CMK (cell line): ENCODE results near the gene DNMT1.

Experiments used
- DNase-seq: peaks from one replicate; pipeline ENCODE4 v3.0.0-alpha.2; 2010; ENCODE audit warnings: low read depth

DNMT1 gene

DNA sequence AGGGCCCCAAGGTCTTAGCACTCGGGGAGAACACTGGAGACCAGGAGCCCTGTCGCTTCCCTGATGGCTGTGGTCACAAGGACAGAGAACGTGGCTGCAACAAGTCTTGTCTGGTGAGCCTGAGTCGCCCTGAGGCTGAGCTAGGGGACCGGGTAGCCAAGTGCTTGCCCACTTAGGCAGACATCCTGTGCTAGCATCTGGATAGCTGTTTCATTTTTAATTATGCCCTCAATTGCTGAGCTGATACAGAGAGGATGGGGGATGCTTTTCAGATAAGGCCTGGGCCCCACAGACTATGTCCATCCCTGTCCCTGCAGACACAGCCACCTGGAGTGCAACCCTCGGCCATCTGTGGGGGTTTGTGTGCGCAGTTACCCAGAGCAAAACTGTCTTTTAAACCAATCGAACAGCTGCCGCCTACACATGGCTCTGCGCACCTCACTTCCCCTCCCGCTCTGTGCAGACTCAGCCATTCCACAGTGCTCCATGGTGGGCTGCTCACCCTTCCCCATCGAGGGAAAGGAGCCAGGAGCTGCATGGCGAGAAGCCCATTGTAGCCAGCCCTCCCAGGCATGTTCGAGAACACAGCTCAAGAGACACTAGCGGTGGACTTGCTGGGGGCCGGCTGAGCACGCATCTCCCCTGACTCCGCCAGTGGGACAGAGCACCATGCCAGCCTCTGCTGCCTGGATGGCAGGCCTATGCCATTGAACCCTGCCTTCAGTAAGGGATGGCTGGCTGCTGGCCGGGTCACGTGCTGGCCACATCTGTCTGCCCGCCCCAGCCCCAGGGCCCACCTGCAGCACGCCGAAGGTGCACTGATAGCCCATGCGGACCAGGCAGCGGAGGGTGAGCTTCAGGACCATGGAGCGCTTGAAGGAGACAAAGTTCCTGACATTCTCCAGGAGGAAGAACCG, 55.6 kb downstream of the DNMT1 start:
- no peak for DNase-seq

DNA sequence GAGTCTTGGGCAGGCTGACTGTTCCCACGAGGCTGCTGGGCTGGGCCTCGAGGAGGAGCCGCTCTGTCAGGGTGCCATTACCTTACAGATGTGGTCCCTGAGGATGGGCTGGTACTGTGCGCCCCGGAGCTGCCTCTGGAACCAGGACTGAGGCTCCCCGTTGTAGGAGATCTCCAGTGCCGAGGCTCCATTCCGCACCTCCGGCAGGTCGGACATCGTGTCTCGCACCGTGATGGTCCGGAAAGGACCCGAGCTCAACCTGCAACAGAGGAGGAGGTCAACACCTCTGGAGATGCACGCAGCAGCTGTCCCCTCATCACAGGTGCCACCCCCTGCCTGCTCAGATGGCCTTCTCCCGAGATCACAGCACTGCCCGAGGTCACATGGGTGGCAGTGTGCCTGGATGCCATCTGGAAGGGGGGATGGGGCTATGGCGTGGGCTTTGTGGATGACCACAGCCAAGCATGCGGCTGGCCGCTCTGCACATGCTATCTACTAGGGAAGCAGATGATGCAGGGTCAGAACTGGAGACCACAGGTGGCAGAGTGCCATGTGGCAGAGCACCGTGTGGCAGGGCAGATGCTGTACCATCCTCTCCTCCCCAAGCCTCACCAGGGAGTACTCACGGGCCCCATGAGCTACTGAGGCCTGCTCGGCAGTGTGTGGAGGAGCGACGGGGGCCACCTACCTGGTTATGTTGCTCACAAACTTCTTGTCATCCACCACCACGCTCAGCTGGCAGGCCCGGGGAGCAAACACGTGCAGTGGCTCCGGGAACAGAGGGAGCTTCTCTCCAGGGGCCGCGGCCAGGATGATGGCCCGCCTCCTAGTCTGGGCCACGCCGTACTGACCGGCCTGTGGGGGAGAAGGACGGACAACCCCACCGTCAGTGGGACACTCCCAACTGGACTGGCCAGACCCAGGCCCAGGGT, 56.7 kb downstream of the DNMT1 start:
- DNase-seq: no peak

DNA sequence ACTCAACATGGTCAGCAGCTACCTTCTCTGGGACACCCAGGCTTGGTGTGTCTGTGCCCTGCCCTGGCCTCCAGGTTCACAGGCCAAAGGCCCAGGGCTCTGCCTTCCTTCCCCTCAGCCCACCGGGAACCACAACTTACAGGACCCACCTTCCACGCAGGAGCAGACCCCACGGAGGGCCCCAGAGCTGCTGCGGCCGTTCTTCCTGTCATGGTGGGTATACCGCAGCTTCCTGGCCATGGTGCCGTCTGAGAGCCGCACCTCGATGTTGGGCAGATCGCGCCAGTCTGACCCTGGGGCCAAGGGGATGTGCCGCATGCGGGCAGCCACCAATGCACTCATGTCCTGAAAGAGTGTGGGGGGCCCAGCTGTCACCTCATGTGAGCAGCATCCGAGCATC, 57.8 kb downstream of the DNMT1 start:
- DNase-seq: no peak

DNA sequence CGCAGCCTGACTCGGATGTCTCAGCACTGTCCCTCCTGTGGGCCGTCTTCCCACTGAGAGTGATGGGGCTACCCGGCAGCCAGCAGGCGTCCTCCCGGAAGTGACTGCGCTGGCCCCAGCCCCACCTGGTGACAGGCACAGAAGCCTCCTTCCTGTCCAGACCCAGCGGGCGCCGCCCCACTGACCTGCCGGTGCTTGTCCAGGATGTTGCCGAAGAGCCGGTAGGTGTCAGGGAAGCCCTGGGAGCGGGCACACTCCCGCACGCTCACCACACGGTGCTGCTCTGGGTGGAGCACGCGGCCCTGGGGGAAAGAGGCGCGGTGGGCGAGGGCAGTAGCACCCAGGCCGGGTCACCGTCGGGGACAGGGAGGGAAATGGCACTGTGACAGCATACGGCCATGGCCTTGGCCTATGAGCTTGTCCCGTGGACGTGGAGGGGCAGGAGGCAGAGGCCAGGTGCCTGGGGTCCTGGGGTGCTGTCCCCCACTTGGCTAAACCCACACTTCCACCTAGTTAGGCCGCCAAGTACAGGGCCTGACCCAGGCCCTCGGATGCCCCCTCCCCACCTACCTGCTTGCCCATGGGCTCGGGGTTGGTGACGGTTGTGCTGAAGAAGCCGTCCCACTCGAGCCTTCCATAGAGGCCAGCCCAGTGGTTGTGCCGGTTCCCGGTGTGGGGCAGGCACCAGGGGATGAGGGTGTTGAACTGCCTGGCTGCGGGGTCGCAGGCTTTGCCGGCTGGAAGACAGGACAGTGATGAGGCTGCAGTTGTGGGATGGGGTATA, 59.0 kb downstream of the DNMT1 start:
- DNase-seq: no peak

DNA sequence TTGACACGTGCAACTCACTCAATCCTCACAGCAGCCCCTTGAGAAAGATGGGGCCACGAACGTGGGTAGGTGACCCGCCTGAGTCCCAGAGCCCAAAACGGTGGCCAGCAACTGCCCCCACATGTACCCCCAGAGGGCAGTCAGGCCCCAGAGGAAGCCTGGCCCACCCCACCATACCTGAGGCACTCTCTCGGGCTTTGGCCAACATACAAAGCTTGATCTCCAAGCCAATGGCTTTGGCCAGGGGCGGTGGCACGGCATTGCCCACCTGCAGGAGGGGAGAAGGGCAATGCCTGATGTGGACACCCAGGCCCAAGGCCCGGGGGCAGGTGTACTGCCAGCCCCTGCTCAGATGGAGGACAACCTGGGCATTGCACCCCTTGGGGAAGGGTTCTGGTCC, 60.7 kb downstream of the DNMT1 start:
- no peak for DNase-seq

DNA sequence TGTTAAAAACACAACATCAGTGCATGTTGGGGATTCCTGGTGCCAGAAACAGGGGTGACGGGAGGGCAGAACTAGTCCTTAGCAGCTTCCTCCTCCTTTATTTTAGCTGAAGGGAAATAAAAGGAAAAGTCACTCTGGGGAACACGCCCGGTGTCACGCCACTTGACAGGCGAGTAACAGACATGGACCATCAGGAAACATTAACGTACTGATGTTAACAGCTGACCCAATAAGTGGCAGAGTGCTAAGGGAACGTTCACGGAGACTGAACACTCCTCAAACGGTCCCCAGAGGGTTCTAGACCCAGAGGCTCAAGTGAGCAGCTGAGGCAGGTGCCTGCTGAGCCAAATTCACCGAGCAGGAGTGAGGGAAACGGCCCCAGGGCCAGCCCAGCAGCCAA, 61.2 kb downstream of the DNMT1 start:
- no peak for DNase-seq

DNA sequence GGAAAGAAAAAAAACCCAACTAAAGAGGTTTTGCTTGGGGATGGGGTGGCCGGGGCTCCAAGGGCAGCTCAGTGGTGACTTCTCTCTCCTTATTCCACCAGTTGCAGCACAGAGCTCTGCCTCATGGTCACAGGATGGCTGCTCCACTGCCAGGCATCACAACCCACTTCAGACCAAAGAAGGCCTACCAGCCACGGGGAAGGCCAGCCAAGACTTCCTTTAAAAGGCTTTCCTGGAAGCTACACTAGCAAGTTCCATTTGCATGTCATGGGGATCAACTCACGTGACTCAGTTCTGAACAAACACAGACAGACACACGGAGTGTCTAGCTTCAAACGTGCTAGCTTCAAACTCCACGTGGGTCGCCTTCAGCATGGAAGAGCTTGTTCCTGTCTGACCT, 61.8 kb downstream of the DNMT1 start:
- DNase-seq: no peak

DNA sequence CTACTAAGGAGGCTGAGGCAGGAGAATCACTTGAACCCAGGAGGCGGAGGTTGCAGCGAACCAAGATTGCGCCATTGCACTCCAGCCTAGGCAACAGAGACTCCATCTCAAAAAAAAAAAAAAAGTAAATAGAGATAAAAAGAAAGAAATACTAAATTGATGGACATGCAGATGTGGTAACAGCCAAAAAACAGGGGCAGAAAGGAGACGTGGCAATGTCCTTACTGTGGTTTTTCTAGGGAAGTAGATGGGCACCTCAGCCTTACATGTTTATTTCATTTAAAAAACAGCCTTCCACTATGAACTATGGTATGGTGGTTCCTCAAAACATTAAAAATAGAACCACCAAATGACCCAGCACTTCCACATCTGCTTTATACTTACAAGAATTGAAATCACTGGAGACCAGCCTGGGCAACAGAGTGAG, 68.5 kb downstream of the DNMT1 start:
- DNase-seq: no peak

DNA sequence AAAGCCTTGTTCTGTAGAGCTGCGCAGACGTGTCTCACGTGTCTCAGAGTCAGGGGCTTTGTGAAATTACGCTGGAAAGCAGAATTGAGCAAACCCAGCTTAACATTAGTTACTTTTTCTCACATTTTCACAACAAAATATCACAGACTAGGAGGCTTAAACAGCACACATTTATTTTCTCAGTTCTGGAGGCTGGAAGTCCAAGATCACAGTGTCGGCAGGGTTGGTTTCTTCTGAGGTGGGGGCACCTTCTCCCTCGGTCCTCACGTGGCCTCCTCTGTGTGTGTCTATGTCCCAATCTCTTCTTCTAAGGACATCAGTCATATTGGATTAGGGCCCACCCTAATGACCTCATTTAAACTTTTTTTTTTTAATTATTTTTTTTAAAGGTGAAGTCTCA, 70.3 kb downstream of the DNMT1 start:
- DNase-seq: no peak

DNA sequence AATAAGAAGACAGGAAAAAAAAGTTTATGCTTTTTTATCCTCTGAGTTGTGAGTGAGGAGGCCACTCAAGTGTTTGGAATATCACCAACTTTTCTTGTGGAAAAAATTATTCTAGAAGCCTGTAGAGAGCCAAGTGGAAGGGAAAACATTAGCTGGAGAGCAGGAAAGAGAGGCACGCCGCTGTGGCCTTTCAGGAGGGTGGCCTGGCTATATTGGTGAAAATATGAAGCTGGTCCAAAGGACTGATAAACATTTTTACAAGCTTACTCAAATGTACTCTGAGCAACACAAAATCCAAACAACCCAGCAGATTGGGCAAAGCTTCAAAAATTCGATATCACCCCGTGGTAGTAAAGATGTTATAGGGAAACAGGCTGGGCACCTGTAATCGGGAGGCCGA, 72.7 kb downstream of the DNMT1 start:
- no peak for DNase-seq

DNA sequence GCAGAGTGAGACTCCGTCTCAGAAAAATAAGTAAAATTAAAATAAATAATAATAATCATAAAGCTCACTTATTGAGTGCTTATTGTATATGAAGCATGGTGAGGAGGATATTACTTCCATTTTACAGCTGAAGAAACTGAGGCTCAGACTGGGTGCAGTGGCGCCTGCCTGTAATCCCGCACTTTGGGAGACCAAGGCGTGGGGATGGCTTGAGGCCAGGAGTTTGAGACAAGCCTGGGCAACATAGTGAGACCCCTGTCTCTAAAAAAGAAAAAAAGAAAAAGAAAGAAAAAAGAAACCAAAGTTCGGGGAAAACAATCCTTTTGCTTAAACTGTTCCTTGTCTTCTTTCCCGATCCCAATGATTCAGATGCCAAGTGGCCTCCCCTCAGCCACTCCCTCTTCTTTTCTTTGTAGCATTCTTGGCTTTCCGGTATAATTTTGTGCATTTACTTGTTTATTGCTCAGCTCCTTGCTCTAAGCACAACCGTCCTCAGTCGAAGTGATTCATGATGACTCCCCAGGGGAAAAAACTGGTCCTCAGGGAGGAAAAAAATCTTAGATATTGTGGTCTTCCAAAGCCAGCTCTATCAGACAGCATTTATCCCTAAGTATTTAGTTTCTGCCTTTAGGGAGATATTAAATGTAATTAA, 74.1 kb downstream of the DNMT1 start:
- no peak for DNase-seq

DNA sequence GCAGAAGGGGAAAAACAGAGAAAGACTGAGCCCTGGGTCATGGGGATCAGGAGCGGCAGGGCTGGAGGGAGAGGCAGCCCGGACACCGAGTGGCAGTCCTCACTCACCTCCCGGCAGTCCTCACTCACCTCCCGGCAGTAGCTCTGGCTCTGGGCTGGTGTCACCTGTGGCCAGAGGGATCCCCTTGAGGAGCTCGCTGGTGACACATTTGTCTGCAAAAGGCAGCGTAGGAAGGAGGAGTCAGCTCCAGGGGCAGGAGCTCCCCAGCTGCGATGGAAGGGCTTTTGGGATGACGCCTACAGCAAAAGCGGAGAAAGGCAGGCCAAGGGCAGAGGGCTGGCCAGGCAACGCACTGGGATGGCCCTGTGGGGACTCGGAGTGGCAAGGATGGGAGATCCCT, 75.8 kb downstream of the DNMT1 start:
- no peak for DNase-seq

DNA sequence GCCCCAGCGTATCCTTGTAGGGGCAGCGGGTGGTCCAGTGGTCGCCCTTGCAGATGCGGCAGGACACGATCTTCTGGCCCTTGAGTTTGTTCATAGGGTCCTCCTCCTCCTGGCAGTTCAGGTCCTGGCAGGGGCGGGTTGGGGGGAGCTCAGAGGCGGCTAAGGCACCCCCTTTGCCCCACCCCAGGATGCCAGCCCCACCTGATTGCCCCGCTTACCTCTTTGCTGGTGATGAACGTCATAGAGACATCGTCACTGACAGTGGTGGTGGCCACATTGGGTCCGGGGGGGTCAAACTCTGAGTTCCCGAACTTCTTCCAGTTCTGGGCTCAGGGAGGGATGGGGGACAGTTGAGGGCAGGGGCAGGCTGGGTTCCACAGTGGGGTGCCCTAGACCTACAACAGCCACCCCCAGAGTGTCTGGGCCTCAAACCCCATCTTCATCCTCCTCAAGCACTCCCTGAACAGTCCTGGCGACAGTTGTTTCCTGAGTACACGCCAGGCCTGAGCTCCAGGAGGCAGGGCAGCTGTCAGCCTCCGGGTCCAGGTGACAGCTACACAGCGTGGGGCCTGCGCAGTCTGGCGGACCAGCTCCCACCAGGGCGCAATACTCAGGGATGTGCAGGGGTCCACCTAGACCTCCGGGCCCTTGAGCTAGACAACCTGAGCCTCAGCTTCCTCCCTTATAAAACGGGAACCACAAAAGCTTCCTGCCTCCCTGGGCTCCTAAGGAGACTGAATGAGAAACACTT, 77.7 kb downstream of the DNMT1 start:
- DNase-seq: no peak

DNA sequence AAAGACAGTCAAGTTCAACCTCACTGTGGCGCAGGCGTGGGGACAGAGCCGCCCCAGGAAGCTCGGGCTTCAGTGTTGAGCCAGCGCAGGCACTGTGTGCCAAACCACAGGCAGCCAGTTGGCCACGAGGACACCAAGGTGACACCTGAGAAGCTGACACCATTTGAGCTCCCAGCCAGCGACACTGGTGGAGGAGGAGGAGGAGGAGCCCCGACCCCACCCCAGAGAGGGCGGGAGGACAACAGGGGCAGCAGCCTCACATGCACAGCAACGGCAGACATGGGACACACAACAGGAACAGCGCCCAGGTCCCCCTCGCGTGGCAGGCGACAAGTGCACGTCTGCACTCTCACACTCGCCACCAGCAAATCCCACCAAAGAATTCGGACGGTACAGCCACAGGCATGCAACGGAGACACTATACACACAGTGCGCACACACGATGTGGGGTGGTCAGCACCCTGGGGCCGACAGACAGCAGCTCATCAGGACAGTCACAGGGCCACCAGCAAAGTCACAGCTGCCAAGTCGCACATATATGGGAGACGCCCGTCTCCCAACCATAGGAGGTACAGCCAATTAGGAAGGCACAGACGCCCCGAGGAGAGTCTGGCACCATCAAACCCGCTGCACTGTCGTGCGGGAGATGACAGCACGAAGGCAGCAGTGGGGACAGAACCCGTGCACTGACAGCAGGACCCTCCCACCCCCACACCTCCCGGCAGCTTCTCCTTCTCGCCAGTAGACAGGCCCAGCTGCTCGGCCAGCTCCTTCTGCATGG, 78.5 kb downstream of the DNMT1 start:
- no peak for DNase-seq

DNA sequence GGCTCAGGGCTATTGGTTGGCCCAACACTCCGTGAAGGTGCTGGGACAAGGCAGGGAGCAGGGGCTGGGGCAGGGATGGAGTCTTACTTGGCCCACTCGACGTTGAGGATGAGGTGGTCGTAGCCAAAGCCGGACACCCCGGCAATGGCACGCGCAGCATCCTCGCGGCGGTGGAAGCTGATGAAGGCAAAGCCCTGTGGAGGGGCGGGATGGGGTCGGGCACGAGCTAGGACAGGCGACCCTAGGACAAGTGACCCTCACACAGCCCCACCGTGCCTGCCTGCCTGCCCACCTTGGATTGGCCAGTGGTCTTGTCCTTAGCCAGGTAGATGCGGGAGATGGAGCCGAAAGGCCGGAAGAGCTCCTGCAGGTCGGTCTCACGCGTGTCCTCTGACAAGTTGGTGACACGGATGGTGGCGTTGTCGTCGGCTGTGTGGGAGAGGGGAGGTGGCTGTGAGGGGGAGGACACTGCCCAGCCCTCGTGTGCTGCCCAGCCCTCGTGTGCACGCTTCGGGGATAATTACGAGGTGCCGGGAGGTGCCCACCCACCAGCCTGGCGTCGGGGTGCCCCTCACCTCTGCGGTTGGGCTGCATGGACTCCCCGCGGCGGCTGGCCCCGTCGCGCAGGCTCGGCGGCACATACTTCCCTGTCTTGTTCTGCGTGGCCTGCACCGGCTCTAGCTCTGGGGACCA, 79.2 kb downstream of the DNMT1 start:
- no peak for DNase-seq

DNA sequence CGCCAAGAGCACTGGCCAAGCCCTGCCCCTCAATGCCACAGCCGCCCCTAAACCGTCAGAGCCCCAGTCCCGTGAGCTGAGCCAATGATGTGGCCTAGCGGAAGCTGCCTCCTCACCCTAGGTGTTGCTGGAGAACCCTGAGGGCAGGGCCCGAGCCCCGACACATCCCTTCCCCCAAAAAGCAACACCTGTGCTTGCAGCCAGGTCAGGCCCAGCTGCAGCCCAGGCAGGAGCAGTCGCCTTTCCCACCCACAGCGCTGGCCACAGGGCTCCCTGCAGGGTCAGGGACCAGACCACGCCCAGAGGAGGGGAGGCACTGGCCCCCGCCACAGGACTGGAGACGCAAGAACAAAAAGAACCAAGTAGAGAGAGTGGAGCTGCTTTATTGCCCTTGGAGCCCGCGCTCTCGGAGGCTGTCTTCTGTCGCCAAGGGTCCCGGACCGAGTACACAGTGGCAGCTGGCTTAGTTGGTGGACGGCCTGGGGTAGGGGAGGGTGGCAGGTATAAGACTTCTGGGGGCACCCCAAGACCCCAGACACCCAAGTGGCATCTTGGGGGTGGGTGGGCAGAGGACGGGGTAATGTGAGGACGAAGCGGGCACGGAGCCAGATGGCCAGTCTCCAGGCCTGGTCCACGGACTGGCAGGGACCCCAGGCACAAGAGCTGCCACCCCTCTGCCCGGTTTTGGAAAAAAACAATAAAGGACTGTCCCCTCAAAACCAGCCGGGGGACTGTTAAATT, 79.9 kb downstream of the DNMT1 start:
- DNase-seq: no peak

DNA sequence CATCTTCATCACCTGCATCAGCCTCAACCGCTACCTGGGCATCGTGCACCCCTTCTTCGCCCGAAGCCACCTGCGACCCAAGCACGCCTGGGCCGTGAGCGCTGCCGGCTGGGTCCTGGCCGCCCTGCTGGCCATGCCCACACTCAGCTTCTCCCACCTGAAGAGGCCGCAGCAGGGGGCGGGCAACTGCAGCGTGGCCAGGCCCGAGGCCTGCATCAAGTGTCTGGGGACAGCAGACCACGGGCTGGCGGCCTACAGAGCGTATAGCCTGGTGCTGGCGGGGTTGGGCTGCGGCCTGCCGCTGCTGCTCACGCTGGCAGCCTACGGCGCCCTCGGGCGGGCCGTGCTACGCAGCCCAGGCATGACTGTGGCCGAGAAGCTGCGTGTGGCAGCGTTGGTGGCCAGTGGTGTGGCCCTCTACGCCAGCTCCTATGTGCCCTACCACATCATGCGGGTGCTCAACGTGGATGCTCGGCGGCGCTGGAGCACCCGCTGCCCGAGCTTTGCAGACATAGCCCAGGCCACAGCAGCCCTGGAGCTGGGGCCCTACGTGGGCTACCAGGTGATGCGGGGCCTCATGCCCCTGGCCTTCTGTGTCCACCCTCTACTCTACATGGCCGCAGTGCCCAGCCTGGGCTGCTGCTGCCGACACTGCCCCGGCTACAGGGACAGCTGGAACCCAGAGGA, 80.6 kb downstream of the DNMT1 start:
- no peak for DNase-seq

DNA sequence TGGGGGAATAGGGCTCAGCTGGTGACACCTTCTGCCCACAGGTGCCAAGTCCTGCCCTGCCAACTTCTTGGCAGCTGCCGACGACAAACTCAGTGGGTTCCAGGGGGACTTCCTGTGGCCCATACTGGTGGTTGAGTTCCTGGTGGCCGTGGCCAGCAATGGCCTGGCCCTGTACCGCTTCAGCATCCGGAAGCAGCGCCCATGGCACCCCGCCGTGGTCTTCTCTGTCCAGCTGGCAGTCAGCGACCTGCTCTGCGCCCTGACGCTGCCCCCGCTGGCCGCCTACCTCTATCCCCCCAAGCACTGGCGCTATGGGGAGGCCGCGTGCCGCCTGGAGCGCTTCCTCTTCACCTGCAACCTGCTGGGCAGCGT, 81.2 kb downstream of the DNMT1 start:
- DNase-seq: no peak
